NCI-H748 (cell line): ENCODE results near the gene OR2T27.
"Not testable (repeated sequence)": the region's sequence is repeated elsewhere in the genome, so short reads cannot be mapped to it uniquely, and the experiment has no call there.

Source experiments
- DNase-seq: peaks from one replicate; lab custom pipeline; 2025; ENCODE audit not compliant: unreplicated experiment; lab: John Stamatoyannopoulos, UW

OR2T27 gene

GRCh38 chr1:248641583-248641982 lies 13.7 kb downstream of the OR2T27 start:
- not testable (repeated sequence) for DNase-seq

GRCh38 chr1:248640906-248641305 lies 14.4 kb downstream of the OR2T27 start:
- not testable (repeated sequence) for DNase-seq

- DNase-seq = not testable (repeated sequence)
Observed at GRCh38 chr1:248639652-248640051, 15.7 kb downstream of the OR2T27 start.

GRCh38 chr1:248636612-248637011 lies 18.7 kb downstream of the OR2T27 start:
- DNase-seq = not testable (repeated sequence)

- DNase-seq = not testable (repeated sequence)
Observed at GRCh38 chr1:248634991-248635390, 20.3 kb downstream of the OR2T27 start, which contains the start of gene OR2T11. Gene OR2T11 (minus strand): TSS chr1:248635091. CDS start chr1:248627128, 7,963 bp downstream.

- DNase-seq = no peak
Observed at GRCh38 chr1:248631354-248632008, 23.8 kb downstream of the OR2T27 start.

- DNase-seq = no peak
Observed at GRCh38 chr1:248630551-248630950, 24.8 kb downstream of the OR2T27 start.

- no peak for DNase-seq
Observed at GRCh38 chr1:248627971-248628844, 27.1 kb downstream of the OR2T27 start.

- no peak for DNase-seq
Observed at GRCh38 chr1:248625971-248626370, 29.4 kb downstream of the OR2T27 start.

- no peak for DNase-seq
Observed at GRCh38 chr1:248625166-248625565, 30.2 kb downstream of the OR2T27 start.

GRCh38 chr1:248622570-248623001 lies 32.7 kb downstream of the OR2T27 start:
- DNase-seq = peak; percentile 49

GRCh38 chr1:248621770-248622169 lies 33.6 kb downstream of the OR2T27 start:
- DNase-seq = no peak

- DNase-seq = no peak
Observed at GRCh38 chr1:248618878-248619277, 36.5 kb downstream of the OR2T27 start.

- no peak for DNase-seq
Observed at GRCh38 chr1:248618119-248618518, 37.2 kb downstream of the OR2T27 start.

- DNase-seq = no peak
Observed at GRCh38 chr1:248613742-248614141, 41.6 kb downstream of the OR2T27 start.

GRCh38 chr1:248611883-248612414 lies 43.4 kb downstream of the OR2T27 start:
- no peak for DNase-seq

- no peak for DNase-seq
Observed at GRCh38 chr1:248610301-248610700, 45.0 kb downstream of the OR2T27 start.
